ENCODE data around the gene TP63.

TP63 gene

DNA sequence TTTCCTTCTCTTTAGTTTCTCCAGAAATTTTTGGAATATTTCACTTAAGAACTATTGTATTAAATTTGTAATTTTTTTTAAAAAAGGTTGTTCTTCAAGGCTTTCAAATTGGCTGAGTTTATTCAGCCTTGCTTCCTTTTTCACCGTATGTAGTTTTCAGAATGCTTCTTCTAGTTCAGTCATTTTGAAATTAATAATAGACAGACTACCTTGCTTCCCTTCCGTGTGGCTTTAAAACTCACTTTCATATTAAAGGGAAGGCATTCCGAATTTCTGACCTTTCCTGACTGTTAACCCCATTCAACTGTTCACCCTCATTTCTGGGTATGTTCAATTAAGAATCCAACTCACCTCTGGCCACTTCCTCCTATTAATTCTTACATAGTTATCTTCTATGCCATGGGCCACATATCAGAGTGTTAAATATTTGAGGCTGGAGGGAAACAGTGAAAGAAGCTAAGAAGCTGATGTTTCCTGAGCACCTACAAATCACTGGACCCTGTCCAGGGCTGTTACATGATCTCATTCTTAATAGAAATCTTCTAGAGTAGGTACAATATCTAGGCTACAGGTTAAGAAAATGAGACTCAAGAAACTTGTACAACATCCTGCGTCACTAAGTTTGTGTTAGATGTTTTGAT, 252.0 kb downstream of the TP63 start:
- H3K4me1 Mint-ChIP-seq (ENCODE audit: low read depth) = no peaks in the 10 kb centered on the region
- H3K27me3 Mint-ChIP-seq = peaks cover 7% of the 10 kb centered on the region
- H3K9me3 Mint-ChIP-seq = no peaks in the 10 kb centered on the region
- H3K27ac Mint-ChIP-seq = no peak overlapping the region
- H3K36me3 Mint-ChIP-seq (ENCODE audit: low read depth) = no peaks in the 10 kb centered on the region
- H3K4me3 Mint-ChIP-seq = no peak overlapping the region

DNA sequence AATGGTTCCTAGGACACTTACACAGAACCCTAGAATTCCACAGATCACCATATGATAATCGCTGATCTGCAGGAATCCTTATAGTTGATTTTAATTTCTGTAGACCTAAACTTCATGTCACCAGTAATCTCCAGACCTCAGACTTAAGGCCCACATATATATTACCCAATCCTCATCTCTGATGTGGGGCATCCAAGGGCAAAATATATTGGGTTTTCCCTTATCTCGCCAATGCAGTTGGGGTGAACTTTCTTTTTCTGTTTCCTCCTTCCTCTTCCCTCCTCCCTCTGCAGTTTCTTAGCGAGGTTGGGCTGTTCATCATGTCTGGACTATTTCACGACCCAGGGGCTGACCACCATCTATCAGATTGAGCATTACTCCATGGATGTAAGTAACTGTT, 259.3 kb downstream of the TP63 start:
- Mint-ChIP-seq H3K4me1 (ENCODE audit: low read depth) (no peaks in the 10 kb centered on the region), H3K36me3 (ENCODE audit: low read depth) (no peaks in the 10 kb centered on the region), H3K4me3 (no peak overlapping the region), H3K9me3 (no peaks in the 10 kb centered on the region), H3K27ac (no peak overlapping the region), H3K27me3 (no peaks in the 10 kb centered on the region)

DNA sequence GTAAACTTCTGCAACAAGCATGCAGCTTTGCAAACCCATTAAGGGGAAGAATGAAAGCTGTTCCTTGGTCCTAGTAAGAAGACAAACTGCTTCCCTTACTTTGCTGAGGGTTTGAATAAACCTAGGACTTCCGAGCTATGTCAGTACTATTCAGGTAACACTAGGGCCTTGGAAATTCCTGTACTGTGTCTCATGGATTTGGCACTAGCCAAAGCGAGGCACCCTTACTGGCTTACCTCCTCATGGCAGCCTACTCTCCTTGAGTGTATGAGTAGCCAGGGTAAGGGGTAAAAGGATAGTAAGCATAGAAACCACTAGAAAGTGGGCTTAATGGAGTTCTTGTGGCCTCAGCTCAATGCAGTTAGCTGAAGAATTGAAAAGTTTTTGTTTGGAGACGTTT, 265.3 kb downstream of the TP63 start:
- Mint-ChIP-seq H3K9me3 (no peaks in the 10 kb centered on the region), H3K36me3 (ENCODE audit: low read depth) (no peaks in the 10 kb centered on the region), H3K4me1 (ENCODE audit: low read depth) (no peaks in the 10 kb centered on the region), H3K4me3 (no peak overlapping the region), H3K27me3 (peaks cover 3% of the 10 kb centered on the region), H3K27ac (no peak overlapping the region)

DNA sequence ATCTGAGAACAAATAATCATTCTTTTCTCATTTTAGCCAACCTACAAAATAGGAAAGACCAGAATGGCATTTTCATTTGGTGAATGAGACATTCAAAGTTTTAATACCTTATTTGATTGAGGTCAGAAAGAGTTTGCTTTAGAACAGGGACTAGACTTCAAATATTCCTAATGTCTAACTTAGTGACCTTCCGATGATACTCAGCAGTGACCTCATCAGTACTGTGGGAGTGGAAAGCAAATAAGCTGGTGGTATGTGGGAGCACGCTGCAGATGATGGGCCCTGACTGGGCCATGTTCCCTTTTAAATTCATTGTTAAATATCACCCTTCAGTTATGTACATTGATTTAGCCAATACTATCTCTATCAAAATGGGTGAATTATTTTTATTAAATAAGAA, 266.2 kb downstream of the TP63 start:
- no peak overlapping the region for H3K4me3 Mint-ChIP-seq
- H3K27me3 Mint-ChIP-seq = peaks cover 3% of the 10 kb centered on the region
- H3K9me3 Mint-ChIP-seq = no peaks in the 10 kb centered on the region
- H3K27ac Mint-ChIP-seq = no peak overlapping the region
- H3K4me1 Mint-ChIP-seq (ENCODE audit: low read depth) = no peaks in the 10 kb centered on the region
- no peaks in the 10 kb centered on the region for H3K36me3 Mint-ChIP-seq (ENCODE audit: low read depth)

DNA sequence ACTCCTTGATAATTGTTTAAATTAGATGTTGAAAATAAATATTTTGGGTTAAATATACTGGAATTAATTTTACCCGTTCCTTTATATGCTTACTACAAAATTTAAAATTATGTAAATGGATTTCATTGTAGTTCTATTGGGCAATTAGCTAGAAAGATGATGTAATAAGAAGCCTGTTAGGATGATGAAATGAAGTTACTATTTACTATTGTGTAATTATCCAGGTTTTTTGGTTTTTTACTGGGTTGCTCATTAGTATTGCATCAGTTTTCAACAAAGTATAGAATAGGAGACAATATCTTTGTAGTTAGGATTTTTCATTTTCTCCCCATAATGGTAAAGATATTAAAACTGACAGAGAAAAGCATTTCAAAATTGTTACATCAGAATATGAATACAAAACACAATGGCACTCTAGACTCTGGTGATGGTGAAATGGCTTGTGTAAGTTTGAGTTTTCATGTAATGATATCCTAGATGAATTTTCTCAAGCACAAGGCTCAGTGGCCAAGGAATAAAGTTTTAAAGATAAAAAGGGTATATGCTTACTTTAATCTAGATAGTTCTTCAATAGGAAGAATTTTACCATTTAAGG, 267.5 kb downstream of the TP63 start:
- peaks cover 3% of the 10 kb centered on the region for H3K27me3 Mint-ChIP-seq
- no peak overlapping the region for H3K27ac Mint-ChIP-seq
- no peaks in the 10 kb centered on the region for H3K4me1 Mint-ChIP-seq (ENCODE audit: low read depth)
- H3K4me3 Mint-ChIP-seq = no peak overlapping the region
- H3K36me3 Mint-ChIP-seq (ENCODE audit: low read depth) = no peaks in the 10 kb centered on the region
- no peaks in the 10 kb centered on the region for H3K9me3 Mint-ChIP-seq

DNA sequence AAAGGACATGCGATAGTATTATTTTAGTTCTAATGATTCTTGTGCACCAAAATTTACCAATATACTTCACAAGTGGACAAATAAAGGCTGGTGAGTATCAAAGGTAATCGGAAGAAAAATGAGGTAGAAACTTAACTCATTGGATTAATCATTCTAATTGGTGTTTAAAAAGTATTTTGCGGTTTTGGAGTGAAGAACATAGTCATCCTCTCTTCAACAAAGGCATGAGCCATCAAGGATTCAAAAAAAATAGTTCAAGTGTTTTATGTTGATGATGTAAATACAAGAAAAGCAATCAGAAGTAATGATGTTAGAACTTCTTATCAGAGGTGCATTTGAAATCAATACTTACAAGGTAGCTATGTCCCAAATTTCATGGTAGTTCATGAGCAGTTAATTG, 268.0 kb downstream of the TP63 start:
- no peaks in the 10 kb centered on the region for H3K9me3 Mint-ChIP-seq
- no peaks in the 10 kb centered on the region for H3K36me3 Mint-ChIP-seq (ENCODE audit: low read depth)
- H3K27me3 Mint-ChIP-seq = peaks cover 3% of the 10 kb centered on the region
- H3K4me1 Mint-ChIP-seq (ENCODE audit: low read depth) = no peaks in the 10 kb centered on the region
- no peak overlapping the region for H3K27ac Mint-ChIP-seq
- H3K4me3 Mint-ChIP-seq = no peak overlapping the region

DNA sequence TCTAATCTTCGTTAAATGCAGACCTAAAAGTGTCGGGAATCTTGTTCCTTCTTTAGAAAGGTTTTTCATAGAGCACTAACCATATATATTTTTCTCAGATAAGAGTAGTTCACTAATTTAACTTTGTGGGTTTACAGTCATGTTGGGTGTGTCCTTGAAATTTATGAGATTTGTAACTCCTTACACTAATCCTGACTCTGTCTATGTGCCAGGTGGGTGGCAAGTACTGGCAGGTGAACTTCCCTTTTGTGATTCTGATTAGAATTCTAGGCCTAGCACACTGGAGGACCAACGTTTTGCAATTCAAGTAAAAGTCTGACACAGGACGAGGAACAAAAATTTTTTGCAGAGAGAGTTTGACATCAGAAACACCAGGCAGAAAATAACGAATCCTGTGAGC, 269.4 kb downstream of the TP63 start:
- Mint-ChIP-seq H3K36me3 (ENCODE audit: low read depth) (no peaks in the 10 kb centered on the region), H3K4me3 (no peak overlapping the region), H3K27ac (no peak overlapping the region), H3K9me3 (no peaks in the 10 kb centered on the region), H3K27me3 (peaks cover 3% of the 10 kb centered on the region), H3K4me1 (ENCODE audit: low read depth) (no peaks in the 10 kb centered on the region)

DNA sequence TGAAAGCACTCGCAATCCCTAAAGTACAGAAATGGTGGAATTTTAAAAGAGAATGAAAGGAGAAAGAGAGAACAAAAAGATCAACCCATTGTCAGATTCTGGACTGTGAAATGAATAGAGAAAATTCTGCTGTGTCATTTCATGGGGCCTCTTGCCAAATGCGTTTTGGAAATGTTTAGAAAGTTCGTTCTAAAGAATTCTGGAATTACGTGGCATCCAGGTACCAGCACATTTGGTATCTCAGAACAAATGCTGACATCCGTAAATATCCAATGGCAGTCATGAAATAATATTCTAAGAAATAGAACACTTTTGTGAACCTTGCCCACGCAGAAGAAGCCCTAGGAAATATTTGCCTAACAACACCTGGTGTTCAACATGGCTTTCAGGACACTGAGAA, 270.3 kb downstream of the TP63 start:
- no peaks in the 10 kb centered on the region for H3K4me1 Mint-ChIP-seq (ENCODE audit: low read depth)
- H3K4me3 Mint-ChIP-seq = no peak overlapping the region
- H3K27me3 Mint-ChIP-seq = peaks cover 3% of the 10 kb centered on the region
- no peaks in the 10 kb centered on the region for H3K36me3 Mint-ChIP-seq (ENCODE audit: low read depth)
- H3K27ac Mint-ChIP-seq = no peak overlapping the region
- no peaks in the 10 kb centered on the region for H3K9me3 Mint-ChIP-seq

DNA sequence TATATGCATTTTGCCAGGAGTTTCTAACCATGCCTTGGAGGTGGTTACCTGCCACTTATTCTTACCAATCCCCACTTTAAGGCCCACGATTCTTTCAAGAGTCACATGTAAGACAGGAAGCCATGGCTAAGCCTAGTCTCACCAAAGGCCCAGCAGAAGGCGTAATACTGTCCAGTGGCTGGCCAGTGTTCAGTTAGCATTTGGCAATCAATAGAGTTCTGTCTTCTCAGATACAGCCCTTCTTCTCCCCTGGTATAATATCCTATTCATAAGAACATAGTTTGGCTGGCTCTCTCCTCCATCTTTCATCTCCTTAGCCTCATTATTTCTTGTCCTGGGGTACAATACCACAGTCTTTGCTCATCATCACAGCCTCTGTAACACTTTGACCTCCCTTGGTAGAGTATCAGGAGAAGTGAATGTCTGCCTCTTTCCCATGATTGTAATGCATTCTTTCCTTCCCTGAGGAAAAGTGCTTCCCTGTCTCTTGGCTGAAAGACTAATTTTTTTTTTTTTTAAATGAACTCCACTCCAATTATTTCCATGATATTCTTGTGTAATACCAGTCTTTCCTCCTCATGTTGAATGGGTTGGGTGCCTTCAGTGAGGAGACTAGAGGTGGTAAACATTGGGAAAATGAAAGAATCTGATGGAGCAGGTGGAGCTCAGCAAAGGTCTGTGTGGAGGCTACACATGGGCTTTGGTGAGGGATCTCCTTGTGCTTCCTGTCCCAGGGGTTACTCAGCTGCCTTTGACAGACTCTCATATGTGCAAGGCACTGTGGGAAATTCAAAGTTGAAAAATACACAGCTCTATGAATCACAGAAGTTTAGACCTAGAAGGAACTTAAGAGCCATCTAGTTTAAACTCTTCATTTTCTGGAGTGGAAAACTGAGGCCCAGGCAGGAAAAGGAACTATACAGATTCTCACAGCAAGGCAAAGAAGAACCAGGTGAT, 271.3 kb downstream of the TP63 start:
- Mint-ChIP-seq H3K27ac (no peak overlapping the region), H3K36me3 (ENCODE audit: low read depth) (no peaks in the 10 kb centered on the region), H3K9me3 (no peaks in the 10 kb centered on the region), H3K27me3 (peaks cover under 1% of the 10 kb centered on the region), H3K4me3 (no peak overlapping the region), H3K4me1 (ENCODE audit: low read depth) (no peaks in the 10 kb centered on the region)

DNA sequence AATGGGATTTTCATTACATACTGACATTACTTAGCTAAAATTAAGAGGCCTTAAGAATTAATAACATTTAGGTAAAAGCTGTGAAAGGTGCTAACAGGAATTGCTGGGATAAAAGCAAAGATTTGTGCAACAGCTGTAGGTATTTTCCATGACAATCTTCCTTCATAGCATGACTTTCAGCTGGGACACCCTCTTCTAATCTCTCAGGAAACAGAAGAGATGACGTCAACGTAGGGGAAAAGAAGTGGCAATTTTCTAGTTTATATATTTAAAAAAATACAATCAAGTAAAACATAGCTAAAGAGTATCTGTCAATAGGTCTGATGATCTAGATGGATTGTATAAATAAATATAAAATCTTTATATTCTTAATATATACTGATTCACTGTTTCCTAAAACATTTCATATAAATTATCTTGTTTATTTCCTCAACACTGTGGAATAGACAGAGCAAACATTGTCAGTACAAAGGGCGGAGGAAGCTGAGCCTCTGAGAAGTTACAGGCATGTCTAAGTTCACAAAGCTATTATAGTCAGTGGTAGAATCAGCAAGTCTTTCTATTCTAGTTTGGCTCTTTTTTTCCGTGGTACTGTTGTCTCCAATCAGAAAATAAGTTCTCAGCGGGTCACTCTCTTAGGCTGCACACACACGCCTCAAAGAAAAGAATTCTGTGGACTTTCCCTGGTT, 272.5 kb downstream of the TP63 start:
- Mint-ChIP-seq H3K9me3 (no peaks in the 10 kb centered on the region), H3K36me3 (ENCODE audit: low read depth) (no peaks in the 10 kb centered on the region), H3K27me3 (no peaks in the 10 kb centered on the region), H3K4me3 (no peak overlapping the region), H3K27ac (no peak overlapping the region), H3K4me1 (ENCODE audit: low read depth) (no peaks in the 10 kb centered on the region)

DNA sequence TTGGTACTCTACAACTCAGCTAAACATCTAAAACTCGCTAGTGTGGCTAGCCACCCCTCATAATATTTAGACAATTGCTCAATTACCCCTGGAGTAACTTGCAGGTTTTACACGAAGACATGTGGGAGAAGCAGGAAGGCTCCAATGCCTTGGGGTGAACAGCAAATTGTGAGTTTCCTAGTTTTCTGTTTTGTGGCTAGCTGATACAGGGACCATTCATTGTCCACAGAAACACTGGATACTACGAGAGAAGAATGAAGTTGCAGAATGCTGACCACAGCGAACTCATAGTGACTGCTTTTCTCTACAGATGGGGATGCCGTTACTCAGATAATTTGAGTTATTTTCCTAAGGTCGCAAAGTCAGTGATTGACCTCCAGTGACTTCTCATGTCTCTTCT, 276.6 kb downstream of the TP63 start:
- no peaks in the 10 kb centered on the region for H3K36me3 Mint-ChIP-seq (ENCODE audit: low read depth)
- no peak overlapping the region for H3K27ac Mint-ChIP-seq
- no peaks in the 10 kb centered on the region for H3K4me1 Mint-ChIP-seq (ENCODE audit: low read depth)
- peaks cover 4% of the 10 kb centered on the region for H3K27me3 Mint-ChIP-seq
- no peak overlapping the region for H3K4me3 Mint-ChIP-seq
- H3K9me3 Mint-ChIP-seq = no peaks in the 10 kb centered on the region

DNA sequence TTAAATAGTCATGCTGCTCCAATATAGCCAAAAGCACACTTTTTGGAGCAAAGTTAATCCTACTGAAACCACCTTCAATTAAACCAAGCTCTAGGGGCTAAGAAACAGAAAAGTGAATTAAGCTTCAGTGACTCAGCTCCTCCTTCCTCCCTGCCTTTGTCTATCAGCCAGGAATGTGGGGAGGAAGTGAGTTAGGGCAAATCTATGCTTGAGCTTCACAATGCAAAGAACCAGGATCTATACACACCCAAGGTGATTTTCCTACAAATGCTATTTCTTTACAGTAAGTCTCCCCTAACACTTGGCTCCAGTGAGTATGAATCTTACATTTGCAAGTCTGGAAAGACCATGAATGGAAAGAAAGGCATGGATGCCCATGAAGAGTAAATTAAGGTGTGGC, 277.5 kb downstream of the TP63 start:
- H3K4me3 Mint-ChIP-seq = no peak overlapping the region
- H3K9me3 Mint-ChIP-seq = no peaks in the 10 kb centered on the region
- peaks cover 4% of the 10 kb centered on the region for H3K27me3 Mint-ChIP-seq

DNA sequence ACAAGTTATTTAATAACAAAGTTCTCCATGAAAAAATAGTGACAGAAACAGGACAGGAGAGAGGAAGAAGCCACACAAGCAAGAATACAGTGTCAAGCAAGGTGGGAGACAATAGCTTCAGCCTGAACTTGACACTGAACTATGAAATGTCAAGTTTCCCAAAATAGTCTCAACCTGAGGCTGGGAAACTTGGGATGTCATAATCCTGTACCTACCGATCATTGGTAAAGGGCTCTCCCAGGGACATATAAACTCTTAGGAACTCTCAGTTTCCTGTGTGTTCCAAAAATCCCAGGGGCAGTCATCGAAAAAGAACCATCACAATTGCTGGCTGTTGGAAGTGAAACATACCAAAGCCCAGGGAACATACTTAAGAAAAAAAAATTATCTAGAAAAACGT, 277.9 kb downstream of the TP63 start:
- no peak overlapping the region for H3K4me3 Mint-ChIP-seq
- no peaks in the 10 kb centered on the region for H3K9me3 Mint-ChIP-seq
- peaks cover 4% of the 10 kb centered on the region for H3K27me3 Mint-ChIP-seq
- no peaks in the 10 kb centered on the region for H3K36me3 Mint-ChIP-seq (ENCODE audit: low read depth)
- no peaks in the 10 kb centered on the region for H3K4me1 Mint-ChIP-seq (ENCODE audit: low read depth)
- no peak overlapping the region for H3K27ac Mint-ChIP-seq

More for the DNA sequence above, 277.5 kb downstream of the TP63 start:
- no peaks in the 10 kb centered on the region for H3K4me1 Mint-ChIP-seq (ENCODE audit: low read depth)
- H3K36me3 Mint-ChIP-seq (ENCODE audit: low read depth) = no peaks in the 10 kb centered on the region
- no peak overlapping the region for H3K27ac Mint-ChIP-seq

DNA sequence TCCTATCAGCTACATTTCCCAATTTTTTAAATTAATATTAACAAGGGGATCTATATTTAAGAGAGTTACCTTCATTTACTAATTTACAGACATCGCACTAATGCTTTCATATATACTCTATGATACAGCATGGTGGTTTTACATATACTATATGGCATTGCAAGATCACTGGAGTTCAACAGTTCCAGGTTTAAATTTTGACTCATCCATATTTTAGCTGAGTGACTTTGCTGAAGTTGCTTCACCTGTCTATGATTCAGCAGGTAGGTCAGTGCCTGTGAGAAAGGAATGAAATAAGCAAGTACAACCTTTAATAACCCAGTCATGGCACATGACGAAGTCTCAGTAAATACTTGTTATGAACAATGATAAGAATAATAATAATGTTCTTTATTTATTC, 278.4 kb downstream of the TP63 start:
- Mint-ChIP-seq H3K27me3 (peaks cover 4% of the 10 kb centered on the region), H3K36me3 (ENCODE audit: low read depth) (no peaks in the 10 kb centered on the region), H3K9me3 (no peaks in the 10 kb centered on the region), H3K4me3 (no peak overlapping the region), H3K27ac (no peak overlapping the region), H3K4me1 (ENCODE audit: low read depth) (no peaks in the 10 kb centered on the region)

DNA sequence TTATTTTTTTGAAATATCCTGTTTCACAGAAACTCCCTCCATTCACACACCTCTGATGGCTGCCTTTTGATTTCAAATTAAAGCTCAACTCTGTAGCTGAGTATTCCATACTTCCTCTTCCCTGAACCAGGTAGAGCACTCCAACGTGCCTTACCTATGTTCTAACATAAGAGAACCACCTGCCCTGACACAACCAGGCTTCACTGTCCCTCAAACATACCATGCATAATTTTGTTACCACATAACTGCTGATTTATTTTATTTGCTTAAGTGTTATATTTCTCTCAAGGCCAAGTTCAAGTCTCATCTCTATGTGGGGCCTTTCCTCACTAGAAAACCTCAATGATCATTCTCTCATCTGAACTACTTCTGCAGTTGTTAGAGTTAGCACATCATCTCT, 279.8 kb downstream of the TP63 start:
- Mint-ChIP-seq H3K27me3 (peaks cover 9% of the 10 kb centered on the region), H3K27ac (no peak overlapping the region), H3K36me3 (ENCODE audit: low read depth) (no peaks in the 10 kb centered on the region), H3K4me1 (ENCODE audit: low read depth) (no peaks in the 10 kb centered on the region), H3K4me3 (no peak overlapping the region), H3K9me3 (no peaks in the 10 kb centered on the region)

Measured in stimulated activated naive CD8-positive, alpha-beta T cell treated with anti-CD3 and anti-CD28 coated beads, Interleukin-15, Interleukin-2, amounts not matched to agents 100 ng/mL and 50 ng/mL, for 24 hours (primary cell).